IMR-90 (cell line): ENCODE measurements around the gene MAP3K15. TPM values are rescaled to one million over a fixed set of nuclear protein-coding genes. Genes with fewer than 3 reads are reported as not detected.

ENCODE experiments used
- ATAC-seq: fragments of 200-7000 bp; cut with Tn5 transposase; 2 replicates; pipeline ENCODE4 v1.9.1; 2020; ENCODE audit warnings: low read depth, mild to moderate bottlenecking, moderate library complexity
- BruUV-seq: library from RNA; stranded (reverse); fragments of 400-500 nt; replicated peaks from 2 replicates; lab custom pipeline; 2021; lab: Mats Ljungman, UMichigan
- CTCF ChIA-PET: fragments of 300-600 bp; formaldehyde crosslinking; extraction: SDS; loops from one replicate; lab custom pipeline; 2021; ENCODE audit warnings: antibody characterized with exemption; lab: Yijun Ruan, JAX
- POLR2A ChIA-PET: fragments of 300-600 bp; sonication (Branson Sonifier 250); formaldehyde crosslinking; loops from one replicate; lab custom pipeline; 2022; ENCODE audit warnings: antibody characterized with exemption; ENCODE audit not compliant: unreplicated experiment; lab: Charles Lee
- DNase-seq: peaks from one replicate; pipeline ENCODE4 v3.0.0; 2013
- H2AFZ ChIP-seq: replicated peaks from 2 replicates; pipeline ENCODE3; 2013; ENCODE audit warnings: low read length, mild to moderate bottlenecking; ENCODE audit not compliant: poor library complexity
- H2AK5ac ChIP-seq: 2 replicates; pipeline ENCODE4 v1.6.1; 2013; ENCODE audit warnings: low read depth, low read length, inconsistent platforms
- H2AK9ac ChIP-seq: replicated peaks from 2 replicates; pipeline ENCODE3; 2013; ENCODE audit warnings: mild to moderate bottlenecking, low read depth, low read length, moderate library complexity; ENCODE audit not compliant: poor library complexity
- H2BK120ac ChIP-seq: 2 replicates; pipeline ENCODE4 v1.6.1; 2013; ENCODE audit warnings: low read depth, low read length, inconsistent platforms
- H2BK15ac ChIP-seq: 3 replicates; pipeline ENCODE4 v1.6.1; 2013; ENCODE audit warnings: low read depth, low read length, inconsistent platforms
- H2BK20ac ChIP-seq: 2 replicates; pipeline ENCODE4 v1.6.1; 2013; ENCODE audit warnings: low read depth, mild to moderate bottlenecking, inconsistent platforms, low read length, moderate library complexity
- H2BK5ac ChIP-seq: 2 replicates; pipeline ENCODE4 v1.6.1; 2013; ENCODE audit warnings: mild to moderate bottlenecking, low read depth, low read length, inconsistent platforms; ENCODE audit not compliant: poor library complexity, severe bottlenecking
- H3K14ac ChIP-seq: replicated peaks from 2 replicates; pipeline ENCODE4 v1.6.1; 2013; ENCODE audit warnings: low read depth, low read length, inconsistent platforms
- H3K18ac ChIP-seq: 2 replicates; pipeline ENCODE4 v1.6.1; 2013; ENCODE audit warnings: low read depth, low read length, control low read depth
- H3K23ac ChIP-seq: 2 replicates; pipeline ENCODE4 v1.6.1; 2013; ENCODE audit warnings: low read depth, low read length, inconsistent platforms
- H3K27ac ChIP-seq: 2 replicates; pipeline ENCODE4 v1.5.1; 2013; ENCODE audit warnings: mild to moderate bottlenecking, control low read depth, low read length; ENCODE audit not compliant: insufficient read depth
- H3K27me3 ChIP-seq: 2 replicates; pipeline ENCODE4 v1.6.1; 2013; ENCODE audit warnings: low read length; ENCODE audit not compliant: control insufficient read depth, insufficient read depth
- H3K36me3 ChIP-seq: 2 replicates; pipeline ENCODE4 v1.6.1; 2013; ENCODE audit warnings: low read length, mixed read lengths; ENCODE audit not compliant: control insufficient read depth, insufficient read depth
- H3K4ac ChIP-seq: 2 replicates; pipeline ENCODE4 v1.6.1; 2013; ENCODE audit warnings: low read depth, low read length, inconsistent platforms
- H3K4me1 ChIP-seq: 2 replicates; pipeline ENCODE4 v1.6.1; 2013; ENCODE audit warnings: low read length, mixed read lengths; ENCODE audit not compliant: control insufficient read depth, insufficient read depth
- H3K4me2 ChIP-seq: 2 replicates; pipeline ENCODE4 v1.6.1; 2013; ENCODE audit warnings: low read depth, mild to moderate bottlenecking, control low read depth, low read length, moderate library complexity
- H3K4me3 ChIP-seq: 2 replicates; pipeline ENCODE4 v1.5.1; 2013; ENCODE audit warnings: low read depth, mild to moderate bottlenecking, control low read depth, low read length, moderate library complexity; ENCODE audit not compliant: insufficient read depth
- H3K56ac ChIP-seq: 2 replicates; pipeline ENCODE4 v1.6.1; 2013; ENCODE audit warnings: low read length, inconsistent platforms; ENCODE audit not compliant: insufficient read depth; ENCODE audit errors: extremely low read depth
- H3K79me1 ChIP-seq, 2 experiments: 2 replicates each; pipeline ENCODE4 v1.6.1; 2013; ENCODE audit warnings: low read length in 2 of 2, inconsistent platforms in 1 of 2, low read depth in 1 of 2
- H3K9ac ChIP-seq: 2 replicates; pipeline ENCODE4 v1.6.1; 2013; ENCODE audit warnings: low read depth, low read length, control low read depth
- H3K9me1 ChIP-seq: 2 replicates; pipeline ENCODE4 v1.6.1; 2013; ENCODE audit warnings: low read length, inconsistent platforms; ENCODE audit not compliant: insufficient read depth
- H3K9me3 ChIP-seq: 2 replicates; pipeline ENCODE4 v1.6.1; 2013; ENCODE audit warnings: low read length; ENCODE audit not compliant: control insufficient read depth, insufficient read depth
- H4K20me1 ChIP-seq: 2 replicates; pipeline ENCODE4 v1.6.1; 2013; ENCODE audit warnings: low read length, inconsistent platforms; ENCODE audit not compliant: insufficient read depth
- H4K5ac ChIP-seq: 2 replicates; pipeline ENCODE4 v1.6.1; 2013; ENCODE audit warnings: mild to moderate bottlenecking, low read depth, low read length, control low read depth
- H4K8ac ChIP-seq, 2 experiments: 2 replicates each; pipeline ENCODE4 v1.6.1; 2013; ENCODE audit warnings: low read depth in 2 of 2, low read length in 2 of 2, control low read depth in 1 of 2, inconsistent platforms in 1 of 2
- H4K91ac ChIP-seq: 2 replicates; pipeline ENCODE4 v1.6.1; 2013; ENCODE audit warnings: low read depth, low read length, inconsistent platforms; ENCODE audit not compliant: insufficient read depth
- BHLHE40 ChIP-seq: fragments of 150-350 bp; IDR thresholded peaks from 2 replicates; pipeline ENCODE4 v1.6.1; 2016; ENCODE audit warnings: mild to moderate bottlenecking, low read depth, low read length
- CEBPB ChIP-seq: IDR thresholded peaks from 2 replicates; pipeline ENCODE4 v1.6.1; 2012; ENCODE audit warnings: low read depth, low read length, improper control_type of control experiment
- CTCF ChIP-seq: conservative IDR thresholded peaks from 2 replicates; pipeline ENCODE4 v1.5.1; 2012; ENCODE audit warnings: mild to moderate bottlenecking, low read depth, low read length, improper control_type of control experiment
- ELK1 ChIP-seq: fragments of 150-350 bp; IDR thresholded peaks from 2 replicates; pipeline ENCODE4 v1.6.1; 2016; ENCODE audit warnings: low read depth, mild to moderate bottlenecking, low read length, moderate library complexity, borderline replicate concordance
- FOS ChIP-seq: fragments of 150-350 bp; IDR thresholded peaks from 2 replicates; pipeline ENCODE4 v1.6.1; 2016; ENCODE audit warnings: low read depth, low read length
- MAFK ChIP-seq: IDR thresholded peaks from 2 replicates; pipeline ENCODE4 v1.6.1; 2012; ENCODE audit warnings: low read depth, low read length, improper control_type of control experiment
- POLR2A ChIP-seq: IDR thresholded peaks from 2 replicates; pipeline ENCODE4 v1.6.1; 2012; ENCODE audit warnings: mild to moderate bottlenecking, low read depth, low read length
- RAD21 ChIP-seq: IDR thresholded peaks from 2 replicates; pipeline ENCODE4 v1.6.1; 2012; ENCODE audit warnings: low read length, improper control_type of control experiment
- RFX5 ChIP-seq: IDR thresholded peaks from 2 replicates; pipeline ENCODE4 v1.8.0; 2012; ENCODE audit warnings: low read depth, mild to moderate bottlenecking, low read length, moderate library complexity
- USF2 ChIP-seq: fragments of 150-350 bp; IDR thresholded peaks from 2 replicates; pipeline ENCODE4 v1.6.1; 2017; ENCODE audit warnings: mild to moderate bottlenecking, antibody characterized with exemption, low read length, low read depth
- WGBS, 2 experiments: methylation state at CpG; one replicate each; pipeline versions ENCODE4 v1.1.5 to v1.1.7; 2013; ENCODE audit warnings: missing lambda C conversion rate in 2 of 2; ENCODE audit not compliant: insufficient read length in 1 of 2; ENCODE audit errors: extremely low coverage in 2 of 2; 5-methylcytosine and 5-hydroxymethylcytosine counted together
- dilution Hi-C: fragments of 300-500 bp; cut with HindIII; formaldehyde crosslinking; loops from one replicate; pipeline ENCODE4 v1.14.3; 2018; ENCODE audit warnings: low sequenced_read_pairs; ENCODE audit not compliant: unreplicated experiment
- in situ Hi-C: fragments of 300-500 bp; cut with MboI; formaldehyde crosslinking; loops from 3 replicates; pipeline ENCODE4 v1.14.3; 2019; ENCODE audit warnings: low sequenced_read_pairs, inconsistent platforms, mixed read lengths
- intact Hi-C: fragments of 100-400 bp; cut with micrococcal nuclease; formaldehyde crosslinking; loops from 2 replicates; pipeline ENCODE4 v1.10.0; 2022
- polyA plus RNA-seq, 3 experiments: library from polyadenylated mRNA; depleted of rRNA; stranded (reverse); fragments of >200 nt; gene quantifications; 2 replicates each; pipeline ENCODE4 v1.2.3, GENCODE V29; 2012; ENCODE audit warnings: low replicate concordance in 1 of 3
- total RNA-seq: library from RNA; depleted of rRNA; stranded (reverse); fragments of >200 nt; gene quantifications from 2 replicates; pipeline ENCODE4 v1.2.3, GENCODE V29; 2012

MAP3K15 gene
- total and polyA plus RNA-seq, 2 of the 4 experiments (the other 2 are of a cell fraction) = under 0.01 to 0.10 TPM

GRCh38 chrX:19517965-19518364 is 2.7 kb upstream of the MAP3K15 start:
- peaks cover 3% of the 10 kb centered on the region; the same call in 1 of the 2 replicates for H3K9me3 ChIP-seq
- H2AFZ ChIP-seq = no peak overlapping the region
- H3K56ac ChIP-seq = no peak overlapping the region
- BruUV-seq = no TSS peak
- DNase-seq (no peak), ATAC-seq (no peak)
- no peak overlapping the region for H4K91ac ChIP-seq
- dilution Hi-C loops (no loop called here), intact Hi-C loops (no loop called here), in situ Hi-C loops (no loop called here)
- 17% methylated on average over 1 of the region's 4 CpGs; no CpG with 5 or more reads in 1 of the 2 experiments for WGBS, 2 experiments
- H3K4ac ChIP-seq = no peak overlapping the region
- no peak overlapping the region for H2BK120ac ChIP-seq
- H3K9me1 ChIP-seq = no peaks in the 10 kb centered on the region
- H3K4me2 ChIP-seq = no peak overlapping the region
- no peak overlapping the region for H3K9ac ChIP-seq
- peaks cover 8% of the 10 kb centered on the region for H3K27me3 ChIP-seq
- H2BK15ac ChIP-seq = no peak overlapping the region
- ChIA-PET CTCF (no interaction called here), POLR2A (no interaction called here)
- no peak overlapping the region for H3K4me3 ChIP-seq
- H4K20me1 ChIP-seq = no peaks in the 10 kb centered on the region
- H3K14ac ChIP-seq = no peak overlapping the region
- H3K79me1 ChIP-seq = no peaks in the 10 kb centered on the region
- H3K27ac ChIP-seq = no peak overlapping the region
- H4K5ac ChIP-seq = no peak overlapping the region
- no peak overlapping the region for H4K8ac ChIP-seq
- no peak overlapping the region for H3K23ac ChIP-seq
- H2BK20ac ChIP-seq = no peak overlapping the region
- no peak overlapping the region for H2AK9ac ChIP-seq
- no peaks in the 10 kb centered on the region for H3K36me3 ChIP-seq
- H2AK5ac ChIP-seq = no peak overlapping the region
- no peak overlapping the region for H2BK5ac ChIP-seq
- no peak overlapping the region for H3K18ac ChIP-seq
- no peaks in the 10 kb centered on the region for H3K4me1 ChIP-seq
- no peak for TF ChIP-seq ELK1
- TF ChIP-seq RFX5 = no peak
- TF ChIP-seq RAD21 = no peak
- TF ChIP-seq POLR2A = no peak
- no peak for TF ChIP-seq CEBPB
- no peak for TF ChIP-seq BHLHE40
- no peak for TF ChIP-seq CTCF
- no peak for TF ChIP-seq USF2
- no peak for TF ChIP-seq FOS
- no peak for TF ChIP-seq MAFK
